Renal cortex interstitium (tissue), 11 donors: ENCODE measurements around the gene TMEM132E. TPM values are rescaled to one million over a fixed set of nuclear protein-coding genes. Genes with fewer than 3 reads are reported as not detected.

Source experiments
- DNase-seq, 11 donors: peaks; one replicate each; pipeline ENCODE4 v3.0.0-alpha.2; 2013; ENCODE audit warnings: low read depth in 9 of 11, low spot score in 4 of 11; ENCODE audit errors: extremely low read depth in 1 of 11
- polyA plus RNA-seq, 3 donors: library from polyadenylated mRNA; unstranded; fragments of 120-200 nt; gene quantifications; one replicate each; pipeline ENCODE4 v1.2.1, GENCODE V29; 2013; ENCODE audit not compliant: insufficient read length in 3 of 3

The TMEM132E gene
- polyA plus RNA-seq, 3 donors, result 2.0 to 4.7 (median 4.5) TPM

GRCh38 chr17:34620458-34620857 is 41.1 kb downstream of the TMEM132E start:
- no peak for DNase-seq

- DNase-seq, result no peak
Measured at GRCh38 chr17:34622862-34623623, 43.7 kb downstream of the TMEM132E start.

- no peak for DNase-seq
Measured at GRCh38 chr17:34623856-34624766, 44.7 kb downstream of the TMEM132E start.

- DNase-seq, result no peak
Measured at GRCh38 chr17:34624767-34625383, 45.5 kb downstream of the TMEM132E start.

- DNase-seq, result no peak
Measured at GRCh38 chr17:34626121-34626681, 46.8 kb downstream of the TMEM132E start.

GRCh38 chr17:34628879-34629278 is 49.5 kb downstream of the TMEM132E start:
- DNase-seq, result peak in 1 of 11 donors; percentile 36

- no peak for DNase-seq
Measured at GRCh38 chr17:34633351-34633750, 54.0 kb downstream of the TMEM132E start.

GRCh38 chr17:34633760-34634159 is 54.4 kb downstream of the TMEM132E start:
- no peak for DNase-seq

- no peak for DNase-seq
Measured at GRCh38 chr17:34634551-34635160, 55.3 kb downstream of the TMEM132E start.

GRCh38 chr17:34635876-34636275 is 56.5 kb downstream of the TMEM132E start:
- DNase-seq, result no peak

GRCh38 chr17:34637041-34637547 is 57.7 kb downstream of the TMEM132E start:
- no peak for DNase-seq

GRCh38 chr17:34637548-34638525 is 58.5 kb downstream of the TMEM132E start:
- DNase-seq, result peak in 10 of 11 donors; percentile 61 to 81 (median 74)

- no peak for DNase-seq
Measured at GRCh38 chr17:34638526-34639260, 59.3 kb downstream of the TMEM132E start.

GRCh38 chr17:34639706-34640425 is 60.5 kb downstream of the TMEM132E start:
- DNase-seq, result no peak

GRCh38 chr17:34641368-34641767 is 62.0 kb downstream of the TMEM132E start:
- no peak for DNase-seq

- DNase-seq, result no peak
Measured at GRCh38 chr17:34644941-34645550, 65.7 kb downstream of the TMEM132E start.
